ENCODE measurements around the gene ACSM2B. TPM values are rescaled to one million over a fixed set of nuclear protein-coding genes. Genes with fewer than 3 reads are reported as not detected.
"Not testable (repeated sequence)": the region's sequence is repeated elsewhere in the genome, so short reads cannot be mapped to it uniquely, and the experiment has no call there.

ACSM2B gene
- polyA plus RNA-seq, 4 donors, result 42.4 to 69.5 (median 59.4) TPM

GRCh38 chr16:20538181-20538580 lies 38.0 kb downstream of the ACSM2B start:
- no peak for DNase-seq (ENCODE audit: low read depth in 4 of 4, low spot score in 2 of 4)

DNA sequence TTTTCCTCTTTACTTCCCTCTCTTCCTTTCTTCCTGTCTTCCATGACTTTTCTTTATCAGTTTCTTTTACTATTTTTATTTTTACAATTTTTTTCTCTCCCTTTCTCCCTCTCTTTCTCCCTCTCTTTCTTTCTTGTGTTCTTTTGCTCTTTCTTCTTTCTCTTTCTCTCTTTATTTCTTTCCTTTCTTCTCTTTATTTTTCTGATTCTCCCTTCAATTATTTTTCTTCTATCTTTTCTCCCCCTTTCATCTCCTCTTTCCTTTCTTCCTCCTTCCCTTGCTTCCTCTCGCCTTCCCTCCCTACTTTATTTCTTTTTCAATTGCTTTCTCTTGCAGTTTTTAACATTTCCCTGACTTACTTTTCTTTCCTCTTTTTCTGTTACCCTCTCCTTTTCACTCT lies 39.5 kb downstream of the ACSM2B start:
- not testable (repeated sequence) for DNase-seq (ENCODE audit: low read depth in 4 of 4, low spot score in 2 of 4)

DNA sequence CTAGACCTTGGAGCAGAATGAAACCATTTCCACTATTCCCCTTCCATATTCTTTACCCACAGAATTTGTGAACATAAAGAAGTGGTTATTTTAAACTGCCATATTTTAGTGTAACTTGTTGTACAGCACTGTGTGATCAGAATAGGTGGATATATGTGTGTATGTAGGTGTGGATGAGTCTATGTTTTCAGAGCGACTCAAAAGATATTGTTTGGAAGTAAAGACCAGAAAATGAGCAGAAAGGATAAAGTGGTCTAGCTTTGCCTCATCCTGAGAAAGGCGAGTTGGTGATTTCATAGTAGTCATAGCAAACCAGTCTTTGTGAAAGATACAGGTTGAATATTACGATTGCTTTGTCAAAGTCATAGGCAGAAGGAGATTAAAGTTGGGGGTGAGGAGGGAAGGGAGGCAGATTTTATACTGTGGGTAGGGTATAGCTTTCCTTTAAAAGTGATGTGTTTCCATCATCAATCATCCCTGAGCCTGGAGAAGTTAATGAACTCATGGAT lies 43.8 kb downstream of the ACSM2B start:
- not testable (repeated sequence) for DNase-seq (ENCODE audit: low read depth in 4 of 4, low spot score in 2 of 4)

DNA sequence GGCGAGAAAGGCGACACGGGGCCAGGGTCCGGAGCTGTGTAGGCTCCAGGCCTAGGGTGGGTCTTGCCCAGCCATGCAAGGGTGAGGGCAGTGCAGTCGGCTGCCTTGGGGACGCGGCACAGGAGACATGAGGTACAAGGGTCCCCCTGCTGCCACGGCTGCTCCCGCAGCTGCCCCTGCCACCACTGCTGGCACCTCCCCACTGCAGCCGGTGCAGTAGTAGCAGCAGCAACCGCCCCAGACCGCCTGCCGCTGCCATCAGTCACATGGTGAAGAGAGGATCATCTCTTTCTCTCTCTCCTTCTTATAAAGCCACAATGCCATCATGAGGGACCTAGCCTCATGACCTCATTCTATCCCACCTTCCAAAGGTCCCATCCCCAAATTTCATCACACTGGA lies 44.4 kb downstream of the ACSM2B start:
- DNase-seq (ENCODE audit: low read depth in 4 of 4, low spot score in 2 of 4), result not testable (repeated sequence)

GRCh38 chr16:20520103-20520502 lies 56.1 kb downstream of the ACSM2B start:
- DNase-seq (ENCODE audit: low read depth in 4 of 4, low spot score in 2 of 4), result no peak

DNA sequence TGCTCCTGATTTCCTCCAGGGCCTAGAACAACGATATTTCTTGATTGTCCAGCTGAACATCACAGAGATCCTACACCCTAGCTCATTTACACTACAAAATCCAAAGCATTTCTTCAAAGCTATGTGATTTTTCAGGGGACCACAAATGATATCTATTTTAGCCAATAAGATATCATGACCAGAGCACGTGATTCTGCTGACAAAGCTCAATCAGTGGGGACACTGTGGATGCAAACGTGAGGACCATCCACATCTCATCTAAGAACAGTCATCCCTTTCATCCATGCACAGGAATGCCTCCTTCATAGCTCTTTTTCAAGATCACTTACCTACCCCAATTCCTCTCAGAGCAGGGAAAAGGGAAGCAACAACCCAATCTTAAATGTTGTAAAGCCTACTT lies 56.9 kb downstream of the ACSM2B start:
- DNase-seq (ENCODE audit: low read depth in 4 of 4, low spot score in 2 of 4), result no peak

DNA sequence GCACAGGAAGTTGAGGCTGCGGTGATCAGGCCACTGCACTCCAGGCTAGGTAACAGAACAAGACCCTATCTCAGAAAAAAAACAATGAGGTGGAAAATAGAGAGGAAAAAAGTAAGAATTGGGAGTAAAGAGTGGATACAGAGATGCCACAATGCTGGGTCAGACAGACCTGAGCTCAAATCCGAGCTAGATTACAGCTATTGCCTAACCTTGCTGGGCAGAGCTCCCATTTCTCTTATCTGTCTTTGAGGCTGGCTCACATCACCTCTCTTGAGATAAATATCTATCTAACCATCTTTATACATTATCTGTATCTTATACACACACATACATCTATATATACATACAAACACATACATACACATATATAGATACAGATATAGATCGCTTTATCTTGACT lies 59.0 kb downstream of the ACSM2B start:
- no peak for DNase-seq (ENCODE audit: low read depth in 4 of 4, low spot score in 2 of 4)

DNA sequence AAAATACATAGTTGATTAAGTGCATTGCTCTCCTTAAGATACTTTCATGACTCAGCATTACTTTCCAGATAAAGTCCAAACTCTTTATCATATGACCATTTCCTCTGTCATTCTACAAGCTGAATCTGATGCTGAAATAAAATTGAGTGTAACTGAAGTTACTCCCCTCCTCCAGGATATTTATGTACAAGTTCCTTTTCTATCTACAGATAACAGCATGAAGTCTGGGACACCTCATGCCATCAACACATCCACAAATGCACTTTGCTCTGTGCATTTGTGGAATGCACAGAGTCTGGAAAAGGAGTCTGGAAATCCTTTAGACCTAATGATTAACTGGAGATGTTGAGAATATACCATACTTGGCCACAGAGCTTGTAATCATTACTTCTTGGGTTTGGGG lies 60.5 kb downstream of the ACSM2B start:
- DNase-seq (ENCODE audit: low read depth in 4 of 4, low spot score in 2 of 4), result no peak

DNA sequence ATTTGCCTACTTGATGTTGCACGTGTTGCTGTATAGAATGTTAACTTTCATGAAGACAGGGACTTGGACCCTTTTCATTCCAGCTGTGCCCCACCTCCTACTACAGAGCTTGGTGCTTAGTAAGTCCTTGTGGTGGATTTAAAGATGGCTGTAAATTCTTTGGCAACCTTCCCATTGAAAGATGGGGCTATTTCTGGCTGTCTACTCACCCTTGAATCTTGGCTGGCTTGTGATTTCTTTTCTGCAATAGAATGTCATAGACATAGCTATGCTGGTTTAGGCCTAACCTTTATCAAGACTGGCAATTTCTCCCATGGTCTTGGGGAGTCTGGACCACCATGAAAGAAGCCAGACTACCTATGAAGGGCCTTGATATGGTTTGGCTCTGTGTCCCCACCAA lies 65.8 kb downstream of the ACSM2B start:
- no peak for DNase-seq (ENCODE audit: low read depth in 4 of 4, low spot score in 2 of 4)

DNA sequence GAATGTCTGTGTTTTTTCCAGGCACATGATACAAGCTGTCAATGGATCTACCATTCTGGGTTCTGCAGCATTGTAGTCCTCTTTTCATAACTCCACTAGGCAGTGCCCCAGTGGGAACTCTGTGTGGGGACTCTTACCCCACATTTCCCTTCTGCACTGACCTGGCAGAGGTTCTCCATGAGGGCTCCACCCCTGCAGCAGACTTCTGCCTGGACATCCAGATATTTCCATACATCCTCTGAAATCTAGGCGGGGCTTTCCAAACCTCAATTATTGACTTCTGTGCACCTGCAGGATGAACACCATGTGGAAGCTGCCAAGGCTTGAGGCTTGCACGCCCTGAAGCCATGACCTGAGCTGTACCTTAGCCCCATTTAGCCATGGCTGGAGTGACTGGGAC lies 68.9 kb downstream of the ACSM2B start:
- no peak for DNase-seq (ENCODE audit: low read depth in 4 of 4, low spot score in 2 of 4)

GRCh38 chr16:20504418-20504817 lies 71.7 kb downstream of the ACSM2B start:
- DNase-seq (ENCODE audit: low read depth in 4 of 4, low spot score in 2 of 4), result no peak

DNA sequence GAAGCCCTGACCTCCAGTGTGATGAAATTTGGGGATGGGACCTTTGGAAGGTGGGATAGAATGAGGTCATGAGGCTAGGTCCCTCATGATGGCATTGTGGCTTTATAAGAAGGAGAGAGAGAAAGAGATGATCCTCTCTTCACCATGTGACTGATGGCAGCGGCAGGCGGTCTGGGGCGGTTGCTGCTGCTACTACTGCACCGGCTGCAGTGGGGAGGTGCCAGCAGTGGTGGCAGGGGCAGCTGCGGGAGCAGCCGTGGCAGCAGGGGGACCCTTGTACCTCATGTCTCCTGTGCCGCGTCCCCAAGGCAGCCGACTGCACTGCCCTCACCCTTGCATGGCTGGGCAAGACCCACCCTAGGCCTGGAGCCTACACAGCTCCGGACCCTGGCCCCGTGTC lies 84.7 kb downstream of the ACSM2B start:
- DNase-seq (ENCODE audit: low read depth in 4 of 4, low spot score in 2 of 4), result not testable (repeated sequence)

- not testable (repeated sequence) for DNase-seq (ENCODE audit: low read depth in 4 of 4, low spot score in 2 of 4)
Observed at GRCh38 chr16:20490994-20491393, 85.2 kb downstream of the ACSM2B start.

Other genes starting within 250 kb of the ACSM2B start
- 1 to 10 TPM; 1.8 to 9.2 (median 3.5) TPM for gene GP2, start 248.9 kb downstream of the ACSM2B start, polyA plus RNA-seq (ENCODE audit: insufficient read length in 4 of 4)
- 100 to 1,000 TPM; 114 to 272 (median 213) TPM for gene UMOD, start 223.7 kb downstream of the ACSM2B start, polyA plus RNA-seq (ENCODE audit: insufficient read length in 4 of 4)
- gene PDILT, start 171.6 kb downstream of the ACSM2B start, polyA plus RNA-seq (ENCODE audit: insufficient read length in 4 of 4), result under 1 TPM in 2 of 4 donors, not detected in 2; 0.14 to 0.23 TPM
- 1 to 10 TPM; 3.3 to 9.7 (median 6.2) TPM for gene ACSM5, start 166.8 kb downstream of the ACSM2B start, polyA plus RNA-seq (ENCODE audit: insufficient read length in 4 of 4)
- gene ACSM2A, start 124.8 kb downstream of the ACSM2B start, polyA plus RNA-seq (ENCODE audit: insufficient read length in 4 of 4), result 10 to 100 TPM; 47.3 to 91.8 (median 76.3) TPM
- gene ACSM1, start 121.3 kb upstream of the ACSM2B start, polyA plus RNA-seq (ENCODE audit: insufficient read length in 4 of 4), result 1 to 10 TPM in 2 of 4 donors, under 1 TPM in 2; 0.82 to 1.8 (median 0.94) TPM
- 10 to 100 TPM; 66.0 to 81.7 (median 75.7) TPM for gene THUMPD1, start 165.5 kb upstream of the ACSM2B start, polyA plus RNA-seq (ENCODE audit: insufficient read length in 4 of 4)
- gene ACSM3, start 187.6 kb upstream of the ACSM2B start, polyA plus RNA-seq (ENCODE audit: insufficient read length in 4 of 4), result 100 to 1,000 TPM in 3 of 4 donors, 10 to 100 TPM in 1; 91.4 to 126 (median 105) TPM
- 10 to 100 TPM; 30.7 to 41.4 (median 34.4) TPM for gene ERI2, start 230.1 kb upstream of the ACSM2B start, polyA plus RNA-seq (ENCODE audit: insufficient read length in 4 of 4)
- 1 to 10 TPM; 5.7 to 10.0 (median 6.6) TPM for gene REXO5, start 230.2 kb upstream of the ACSM2B start, polyA plus RNA-seq (ENCODE audit: insufficient read length in 4 of 4)